ENCODE data around the gene ONECUT1. TPM values are rescaled to one million over a fixed set of nuclear protein-coding genes. Genes with fewer than 3 reads are reported as not detected.
A peak's percentile ranks its signal among the peaks of the same experiment; 100 is the strongest.

The ONECUT1 gene
- total RNA-seq, 1 experiment from 2014 or later, result 35.9 TPM

GRCh38 chr15:52783191-52783829, 6.8 kb downstream of the ONECUT1 start:
- Mint-ChIP-seq H3K27ac (no peak overlapping the region), H3K36me3 (peaks cover 11% of the 10 kb centered on the region; the same call in 1 of the 2 replicates), H3K4me1 (peaks cover 83% of the 10 kb centered on the region), H3K9me3 (no peaks in the 10 kb centered on the region), H3K27me3 (ENCODE audit: low read depth) (peaks cover 68% of the 10 kb centered on the region), H3K4me3 (peak overlapping the region; percentile 81)
- CTCF ChIA-PET, result interaction anchor here (0.6 to 8.5 kb wide), 24 partner anchors 10 to 729 kb away, joined by 3 to 104 read pairs (median 4); no protein-coding TSS in a partner anchor
- ATAC-seq (peak; percentile 68), DNase-seq (ENCODE audit: low spot score) (peak; percentile 77)
- POLR2A ChIA-PET, result interaction anchor here (1.3 to 5.4 kb wide), 2 partner anchors 22 to 37 kb away, joined by 4 to 38 read pairs; no protein-coding TSS in a partner anchor
- TF ChIP-seq ZBTB21 (CRISPR knock-in tag; IDR thresholded peaks at IDR 0.05; ENCODE audit: borderline replicate concordance) (no peak), ATF3 (CRISPR knock-in tag; conservative IDR thresholded peaks at IDR 0.05) (no peak), AFF4 (CRISPR knock-in tag; IDR thresholded peaks at IDR 0.05; ENCODE audit: borderline replicate concordance) (no peak; the same call in 1 of the 2 replicates), NR3C1 (CRISPR knock-in tag; conservative IDR thresholded peaks at IDR 0.05; ENCODE audit: low read depth) (no peak), RELA (CRISPR knock-in tag; IDR thresholded peaks at IDR 0.05; ENCODE audit: borderline replicate concordance) (no peak), AR (CRISPR knock-in tag; IDR thresholded peaks at IDR 0.05) (no peak), IRF1 (CRISPR knock-in tag; IDR thresholded peaks at IDR 0.05) (no peak), MAX (CRISPR knock-in tag; IDR thresholded peaks at IDR 0.05) (no peak; the same call in 1 of the 2 replicates), ZNF532 (CRISPR knock-in tag; IDR thresholded peaks at IDR 0.05; ENCODE audit: borderline replicate concordance) (no peak), MYBL2 (CRISPR knock-in tag; IDR thresholded peaks at IDR 0.05) (no peak), MXD4 (CRISPR knock-in tag; IDR thresholded peaks at IDR 0.05; ENCODE audit: borderline replicate concordance) (no peak), TP53 (CRISPR knock-in tag; IDR thresholded peaks at IDR 0.05) (peak; percentile 30; the same call in 1 of the 2 replicates), FOXK1 (CRISPR knock-in tag; IDR thresholded peaks at IDR 0.05) (peak; percentile 83), ARID4B (CRISPR knock-in tag; IDR thresholded peaks at IDR 0.05; ENCODE audit: borderline replicate concordance) (peak; percentile 88), USF2 (CRISPR knock-in tag; IDR thresholded peaks at IDR 0.05) (no peak), SP1 (CRISPR knock-in tag; conservative IDR thresholded peaks at IDR 0.05) (no peak), JAZF1 (CRISPR knock-in tag; IDR thresholded peaks at IDR 0.05) (no peak), ETV6 (CRISPR knock-in tag; IDR thresholded peaks at IDR 0.05) (peak; percentile 92)
